ENCODE measurements around the gene GGA2. TPM values are rescaled to one million over a fixed set of nuclear protein-coding genes. Genes with fewer than 3 reads are reported as not detected.

Gene GGA2
- total RNA-seq, 1 donor from 2014 or later = 39.0 TPM

DNA sequence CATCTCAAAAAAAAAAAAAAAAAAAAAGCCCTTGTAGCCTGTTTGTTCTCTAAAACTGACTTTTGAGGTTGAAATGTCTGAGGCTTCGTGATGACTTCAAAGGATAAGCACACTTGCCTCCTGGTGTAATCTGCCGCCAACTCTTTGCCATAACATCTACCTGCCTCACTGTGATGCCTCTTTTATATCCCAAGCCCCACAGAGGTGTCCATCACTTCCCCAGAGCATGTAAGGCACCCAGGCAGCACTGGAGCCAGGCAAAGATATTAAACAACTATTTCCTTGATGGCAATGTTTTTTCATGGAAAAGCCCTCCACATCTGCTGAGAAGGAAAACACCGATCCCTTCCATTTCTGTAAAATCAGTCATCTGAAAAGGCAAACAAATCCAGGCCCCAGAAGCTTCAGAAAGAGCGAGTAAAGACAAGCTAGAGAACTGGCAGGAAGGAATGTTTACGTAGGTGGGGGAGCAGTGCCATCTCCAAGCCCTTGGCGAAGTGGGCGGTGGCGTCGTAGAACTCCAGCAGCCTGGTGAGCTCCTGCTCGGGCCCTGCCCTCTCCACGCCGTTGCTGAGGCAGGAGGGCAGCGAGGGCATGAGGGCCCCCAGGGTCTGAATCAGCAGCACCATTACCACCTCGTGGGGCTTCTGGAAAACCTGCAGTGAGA lies 85.9 kb downstream of the GGA2 start:
- Histone ChIP-seq H3K4me3 (no peak overlapping the region), H3K9me3 (no peaks in the 10 kb centered on the region), H3K27ac (peak overlapping the region; percentile 97), H3K27me3 (no peaks in the 10 kb centered on the region), H3K36me3 (peaks cover 0 to 5% of the 10 kb centered on the region in 2 donors), H3K4me1 (peaks cover 27% of the 10 kb centered on the region)
- DNase-seq (ENCODE audit: extremely low spot score in 2 of 2) = no peak
- intact Hi-C loops (cut with DNase I) = no loop called here
- TF ChIP-seq, protein P1, sequence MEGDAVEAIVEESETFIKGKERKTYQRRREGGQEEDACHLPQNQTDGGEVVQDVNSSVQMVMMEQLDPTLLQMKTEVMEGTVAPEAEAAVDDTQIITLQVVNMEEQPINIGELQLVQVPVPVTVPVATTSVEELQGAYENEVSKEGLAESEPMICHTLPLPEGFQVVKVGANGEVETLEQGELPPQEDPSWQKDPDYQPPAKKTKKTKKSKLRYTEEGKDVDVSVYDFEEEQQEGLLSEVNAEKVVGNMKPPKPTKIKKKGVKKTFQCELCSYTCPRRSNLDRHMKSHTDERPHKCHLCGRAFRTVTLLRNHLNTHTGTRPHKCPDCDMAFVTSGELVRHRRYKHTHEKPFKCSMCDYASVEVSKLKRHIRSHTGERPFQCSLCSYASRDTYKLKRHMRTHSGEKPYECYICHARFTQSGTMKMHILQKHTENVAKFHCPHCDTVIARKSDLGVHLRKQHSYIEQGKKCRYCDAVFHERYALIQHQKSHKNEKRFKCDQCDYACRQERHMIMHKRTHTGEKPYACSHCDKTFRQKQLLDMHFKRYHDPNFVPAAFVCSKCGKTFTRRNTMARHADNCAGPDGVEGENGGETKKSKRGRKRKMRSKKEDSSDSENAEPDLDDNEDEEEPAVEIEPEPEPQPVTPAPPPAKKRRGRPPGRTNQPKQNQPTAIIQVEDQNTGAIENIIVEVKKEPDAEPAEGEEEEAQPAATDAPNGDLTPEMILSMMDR (IDR thresholded peaks at IDR 0.05) = no peak
- peak; percentile 10 to 60 for TF ChIP-seq POLR2AphosphoS5 (IDR thresholded peaks at IDR 0.05; ENCODE audit: insufficient read depth in 1 of 2, low read depth in 1 of 2)

DNA sequence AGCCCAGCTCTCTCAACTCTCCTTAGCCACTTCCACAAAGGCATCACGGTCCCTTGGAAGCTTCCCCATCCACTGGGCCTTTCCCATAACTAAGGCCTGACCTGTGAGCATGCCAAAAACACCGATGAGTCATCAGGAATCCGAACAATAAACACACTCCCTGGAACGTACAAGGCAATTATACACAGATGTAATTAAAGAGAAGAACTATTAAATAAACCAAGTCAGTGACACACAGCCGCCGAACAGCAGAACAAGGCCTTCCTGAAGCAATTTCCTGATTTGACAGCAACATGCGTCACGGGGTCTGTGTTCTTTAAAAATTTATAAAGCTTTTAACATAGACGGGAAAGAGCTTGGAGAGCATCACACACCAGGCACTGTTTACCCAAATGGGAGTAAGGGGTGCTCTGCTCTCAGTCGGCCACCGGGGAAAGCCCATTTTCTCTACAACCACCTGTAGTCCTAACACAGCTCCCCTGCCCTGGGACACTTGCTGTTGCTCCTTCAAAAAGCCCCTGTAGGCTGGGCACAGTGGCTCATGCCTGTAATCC lies 86.7 kb downstream of the GGA2 start:
- peak in 1 of 2 donors; percentile 96 for DNase-seq (ENCODE audit: extremely low spot score in 2 of 2)
- Histone ChIP-seq H3K4me3 (no peak overlapping the region), H3K9me3 (no peaks in the 10 kb centered on the region), H3K36me3 (peaks cover 0 to 6% of the 10 kb centered on the region in 2 donors), H3K27me3 (no peaks in the 10 kb centered on the region), H3K27ac (peak overlapping the region; percentile 97), H3K4me1 (peaks cover 27% of the 10 kb centered on the region)
- intact Hi-C loops (cut with DNase I) = no loop called here
- TF ChIP-seq POLR2A (IDR thresholded peaks at IDR 0.05) (no peak), POLR2AphosphoS5 (IDR thresholded peaks at IDR 0.05; ENCODE audit: insufficient read depth in 1 of 2, low read depth in 1 of 2) (peak; percentile 51 to 99)
- TF ChIP-seq, protein P1 (IDR thresholded peaks at IDR 0.05) = no peak

DNA sequence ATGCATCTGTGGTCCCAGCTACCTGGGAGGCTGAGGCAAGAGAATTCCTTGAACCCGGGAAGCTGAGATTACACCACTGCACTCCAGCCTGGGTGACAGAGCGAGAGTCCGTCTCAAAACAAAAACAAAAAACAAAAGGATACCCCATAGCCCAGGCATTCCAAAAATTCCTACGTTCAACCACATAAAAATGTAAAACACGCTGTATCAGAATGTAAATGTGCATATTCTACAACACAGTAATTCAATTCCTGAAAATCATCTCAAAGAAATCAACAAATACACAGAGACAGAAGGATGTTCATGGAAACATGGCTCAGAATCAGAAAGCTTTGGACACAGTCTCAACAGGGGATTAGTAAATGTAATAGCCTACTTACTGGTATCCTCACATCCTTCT lies 90.3 kb downstream of the GGA2 start:
- no peaks in the 10 kb centered on the region for H3K9me3 ChIP-seq
- H3K4me3 ChIP-seq = no peak overlapping the region
- no peak for DNase-seq (ENCODE audit: extremely low spot score in 2 of 2)
- no peaks in the 10 kb centered on the region for H3K27me3 ChIP-seq
- no peak overlapping the region for H3K27ac ChIP-seq
- peaks cover 21% of the 10 kb centered on the region for H3K4me1 ChIP-seq
- TF ChIP-seq, protein P1 (IDR thresholded peaks at IDR 0.05) = no peak
- TF ChIP-seq POLR2A (IDR thresholded peaks at IDR 0.05) (no peak), POLR2AphosphoS5 (IDR thresholded peaks at IDR 0.05; ENCODE audit: insufficient read depth in 1 of 2, low read depth in 1 of 2) (no peak)
- intact Hi-C loops (cut with DNase I) = no loop called here
- peaks cover 0 to 32% of the 10 kb centered on the region in 2 donors for H3K36me3 ChIP-seq

DNA sequence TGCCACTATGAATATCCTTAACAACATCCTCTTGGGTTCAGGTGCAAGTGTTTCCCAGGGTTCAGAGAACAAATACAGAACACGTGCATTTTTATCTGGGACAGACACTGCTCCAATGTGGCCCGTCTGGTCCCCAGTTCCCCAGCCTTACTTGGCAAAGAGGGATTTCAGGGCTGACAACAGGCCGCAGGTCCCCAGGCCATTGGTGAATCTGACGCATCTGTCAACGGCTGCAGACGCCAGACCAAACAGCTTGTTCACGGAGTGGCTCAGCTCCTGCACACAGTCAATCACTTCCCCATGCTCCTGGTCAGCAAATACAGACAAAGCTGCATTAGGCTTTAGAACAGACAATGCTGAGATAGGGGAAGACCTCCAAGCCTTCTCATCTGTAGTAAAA lies 93.5 kb downstream of the GGA2 start:
- H3K27me3 ChIP-seq = no peaks in the 10 kb centered on the region
- no peak for DNase-seq (ENCODE audit: extremely low spot score in 2 of 2)
- H3K4me1 ChIP-seq = no peaks in the 10 kb centered on the region
- H3K9me3 ChIP-seq = no peaks in the 10 kb centered on the region
- H3K4me3 ChIP-seq = no peak overlapping the region
- H3K27ac ChIP-seq = no peak overlapping the region
- TF ChIP-seq POLR2AphosphoS5 (IDR thresholded peaks at IDR 0.05; ENCODE audit: insufficient read depth in 1 of 2, low read depth in 1 of 2) (no peak), POLR2A (IDR thresholded peaks at IDR 0.05) (no peak)
- TF ChIP-seq, protein P1 (IDR thresholded peaks at IDR 0.05) = no peak
- intact Hi-C loops (cut with DNase I) = no loop called here
- H3K36me3 ChIP-seq = peaks cover 0 to 64% of the 10 kb centered on the region in 2 donors

DNA sequence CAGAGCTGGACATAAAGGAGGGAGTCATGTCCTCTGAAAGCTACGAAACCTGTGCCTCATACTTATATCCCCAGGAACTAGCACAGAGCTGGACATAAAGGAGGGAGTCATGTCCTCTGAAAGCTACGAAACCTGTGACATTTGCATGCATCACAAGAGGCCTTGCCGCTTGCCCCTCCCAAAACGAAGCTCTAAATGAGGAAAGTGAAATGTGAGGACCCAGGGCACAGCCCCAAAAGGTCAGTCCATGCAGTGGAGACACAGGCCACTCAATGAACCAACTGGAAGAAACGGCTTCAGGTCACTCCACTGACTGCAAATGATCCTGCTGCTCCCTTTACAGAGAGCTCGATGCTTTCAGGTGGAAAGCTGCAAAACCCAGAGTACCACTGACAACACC lies 95.6 kb downstream of the GGA2 start:
- Histone ChIP-seq H3K27ac (no peak overlapping the region), H3K36me3 (peaks cover 0 to 64% of the 10 kb centered on the region in 2 donors), H3K9me3 (no peaks in the 10 kb centered on the region), H3K4me3 (no peak overlapping the region), H3K27me3 (no peaks in the 10 kb centered on the region), H3K4me1 (peaks cover under 1% of the 10 kb centered on the region)
- intact Hi-C loops (cut with DNase I) = no loop called here
- no peak for DNase-seq (ENCODE audit: extremely low spot score in 2 of 2)
- TF ChIP-seq, protein P1 (IDR thresholded peaks at IDR 0.05) = no peak
- TF ChIP-seq POLR2A (IDR thresholded peaks at IDR 0.05) (no peak), POLR2AphosphoS5 (IDR thresholded peaks at IDR 0.05; ENCODE audit: insufficient read depth in 1 of 2, low read depth in 1 of 2) (no peak)
